ENCODE data around the gene PRKCE.

PRKCE gene

DNA sequence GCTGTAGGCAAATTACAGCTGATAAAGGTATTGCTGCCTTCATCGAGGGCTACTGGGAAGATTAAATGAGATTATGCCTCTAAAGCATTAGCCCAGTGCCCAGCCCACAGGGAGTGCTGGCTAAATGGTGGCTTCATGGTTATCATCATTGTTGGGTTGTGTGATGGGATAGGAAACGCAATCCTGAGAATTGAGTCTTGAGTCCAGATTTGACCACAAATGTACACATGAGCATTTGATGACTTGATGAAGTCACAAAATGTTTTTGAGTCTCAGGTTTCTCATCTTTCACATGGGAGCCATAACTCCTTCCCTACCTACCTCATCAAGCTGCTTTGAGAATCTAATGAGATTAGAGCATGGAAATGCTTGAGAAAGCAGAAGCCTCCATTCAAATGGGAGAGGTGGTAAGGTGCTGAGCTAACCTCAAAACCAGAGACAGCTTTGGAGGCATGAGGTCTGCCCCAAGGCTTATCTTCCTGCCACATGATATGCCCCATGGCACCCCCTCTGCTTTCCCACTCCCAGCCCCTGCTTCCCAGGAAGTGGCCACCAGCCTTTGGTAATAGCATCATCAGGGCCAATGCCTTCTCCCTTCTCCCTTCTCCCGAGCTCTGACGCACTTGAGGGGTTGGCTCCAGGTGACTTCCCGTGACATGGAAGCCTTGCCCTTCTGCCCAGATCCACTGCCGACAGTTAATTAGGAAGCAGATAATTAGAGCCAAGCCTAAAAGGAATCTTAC is 496.3 kb downstream of the PRKCE start:
- H3K4me3 ChIP-seq = no peak overlapping the region
- no peak overlapping the region for H3K27ac ChIP-seq

DNA sequence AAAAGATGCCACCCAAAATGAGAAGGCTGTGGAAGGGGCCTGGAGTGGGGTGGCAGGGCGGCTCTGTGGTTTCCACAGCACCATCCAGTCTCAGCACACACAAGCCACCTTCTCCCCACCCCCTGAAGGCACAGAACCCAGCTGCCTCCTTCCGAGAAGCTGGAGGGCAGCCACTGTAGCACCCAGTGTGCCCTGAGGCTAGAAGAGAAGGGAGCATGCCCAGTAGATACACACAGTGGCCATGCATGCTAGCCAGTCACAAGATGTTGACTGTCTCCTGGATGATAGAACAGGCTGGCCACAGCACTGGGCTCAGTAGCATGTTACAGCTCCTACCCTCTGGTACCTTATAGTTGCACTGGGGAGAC is 496.9 kb downstream of the PRKCE start:
- no peak overlapping the region for H3K27ac ChIP-seq

DNA sequence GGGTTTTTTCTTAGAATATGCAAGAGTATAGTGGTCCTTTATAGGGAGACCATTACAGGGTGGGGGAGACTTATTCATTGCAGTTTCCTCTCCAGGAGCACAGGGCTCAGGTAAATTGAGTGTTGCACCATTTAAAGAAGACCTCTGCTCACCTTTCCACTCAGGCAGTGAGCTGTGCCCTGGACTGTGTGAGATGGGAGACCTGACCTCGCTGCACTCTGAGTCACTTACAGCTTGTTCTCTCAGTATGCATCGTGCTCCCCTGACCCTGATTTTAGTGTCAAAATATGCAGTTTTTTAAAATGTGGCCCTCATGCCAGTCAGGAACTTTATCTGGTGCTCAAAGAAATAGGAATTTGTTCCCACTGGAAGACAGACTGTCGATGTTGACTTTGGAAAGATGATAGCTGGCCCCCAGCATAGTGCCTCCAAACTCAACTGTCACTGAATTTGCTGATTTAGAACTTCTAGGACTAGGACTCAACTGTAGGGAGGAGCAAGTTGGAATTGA is 499.0 kb downstream of the PRKCE start:
- Histone ChIP-seq H3K27ac (peak overlapping the region in 1 of 21 experiments; percentile 21), H3K4me3 (no peak overlapping the region)

More for the DNA sequence above, 496.9 kb downstream of the PRKCE start:
- H3K4me3 ChIP-seq = no peak overlapping the region

DNA sequence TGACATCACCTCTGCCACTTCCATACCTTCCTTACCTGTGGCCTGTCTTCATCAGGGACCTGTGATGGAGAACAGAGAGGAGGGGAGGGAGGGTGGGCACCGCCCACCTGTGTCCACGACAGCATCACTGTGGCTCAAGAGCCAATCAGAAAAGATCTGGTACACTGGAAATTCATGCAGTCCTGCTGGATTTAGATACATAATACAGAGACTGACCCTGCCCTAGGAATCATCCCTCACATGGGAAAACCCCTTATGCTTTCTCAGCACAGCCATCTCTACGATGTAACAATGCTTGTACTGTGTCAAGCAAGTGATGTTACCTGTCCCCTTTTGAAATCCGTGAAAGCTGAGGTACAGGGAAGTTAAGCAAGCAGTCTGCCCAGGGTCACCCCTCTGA is 500.1 kb downstream of the PRKCE start:
- no peak overlapping the region for H3K4me3 ChIP-seq
- no peak overlapping the region for H3K27ac ChIP-seq

DNA sequence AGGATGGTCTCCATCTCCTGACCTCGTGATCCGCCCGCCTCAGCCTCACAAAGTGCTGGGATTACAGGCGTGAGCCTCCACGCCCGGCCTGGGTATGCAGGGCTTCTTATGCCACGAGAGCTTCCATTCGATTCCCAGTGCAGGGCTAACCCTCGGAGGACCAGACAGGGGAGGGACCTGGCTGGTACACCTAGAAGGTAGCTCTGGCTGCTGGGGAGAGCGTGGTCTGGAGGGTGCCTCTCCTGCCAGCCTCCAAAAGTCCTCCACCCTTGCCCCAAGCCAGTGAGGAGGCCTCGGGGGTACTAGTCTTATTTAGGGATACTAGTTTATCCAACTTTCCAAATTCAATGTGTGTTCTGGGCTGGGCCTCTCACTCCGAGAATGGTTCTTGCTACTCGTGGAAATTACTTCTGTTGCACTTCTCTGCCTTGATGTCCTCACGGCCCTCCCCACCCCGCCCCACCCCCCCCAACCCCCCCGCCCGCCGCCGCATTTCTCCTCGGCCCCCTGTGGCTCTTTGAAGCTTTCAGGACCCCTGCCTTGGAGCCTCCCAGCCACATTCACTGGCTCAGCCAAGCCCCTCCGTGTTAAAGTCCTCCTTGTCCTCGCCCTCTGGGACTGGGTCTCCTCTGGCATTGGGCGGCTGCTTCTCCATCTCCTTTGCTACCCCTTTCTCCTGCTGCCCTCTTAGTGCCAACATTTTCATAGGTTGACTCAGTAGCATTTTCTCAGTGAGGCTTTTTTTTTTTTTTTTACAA is 502.7 kb downstream of the PRKCE start:
- Histone ChIP-seq H3K4me3 (no peak overlapping the region), H3K27ac (no peak overlapping the region)

DNA sequence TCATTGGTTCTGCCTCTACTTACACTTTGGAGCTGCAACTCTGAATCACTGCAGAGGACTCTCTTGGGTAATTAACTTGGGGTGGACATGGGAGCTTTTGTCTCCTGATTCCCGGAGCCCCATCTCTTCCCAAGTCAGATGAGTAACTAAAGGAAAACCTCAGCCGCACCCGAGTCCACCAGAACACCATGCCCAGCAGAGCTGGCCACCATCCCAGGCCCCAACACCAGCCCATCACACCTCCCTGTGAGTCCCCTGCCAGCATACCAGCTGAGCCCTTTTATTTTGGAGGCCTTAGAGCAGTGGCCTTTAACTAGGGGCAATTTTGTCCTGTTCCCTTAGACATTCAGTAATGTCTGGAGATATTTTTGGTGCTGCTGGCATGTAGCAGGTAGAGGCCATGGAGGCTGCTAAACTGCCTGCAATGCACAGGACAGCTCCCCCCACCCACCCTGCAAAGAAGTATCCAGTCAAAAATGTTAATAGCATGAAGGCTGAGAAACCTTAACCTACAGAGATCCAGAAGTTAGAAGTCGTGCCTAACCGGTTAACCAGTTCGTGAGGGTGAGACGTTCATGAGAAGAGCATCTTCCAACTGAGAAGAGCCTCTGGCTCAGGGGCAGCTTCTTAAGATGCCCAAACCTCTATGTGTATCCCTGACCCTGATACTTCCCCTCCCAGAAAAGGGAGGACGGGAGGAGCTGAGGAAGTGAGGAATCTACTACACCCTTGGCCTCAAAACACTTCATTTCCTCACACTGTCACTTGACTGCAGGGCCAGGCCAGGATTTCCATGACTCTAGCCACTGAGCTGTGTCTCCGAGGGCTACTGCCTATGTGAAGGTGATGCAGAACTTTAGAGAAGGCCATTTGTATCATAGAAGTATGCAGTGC is 505.8 kb downstream of the PRKCE start:
- no peak overlapping the region for H3K27ac ChIP-seq
- H3K4me3 ChIP-seq = no peak overlapping the region

DNA sequence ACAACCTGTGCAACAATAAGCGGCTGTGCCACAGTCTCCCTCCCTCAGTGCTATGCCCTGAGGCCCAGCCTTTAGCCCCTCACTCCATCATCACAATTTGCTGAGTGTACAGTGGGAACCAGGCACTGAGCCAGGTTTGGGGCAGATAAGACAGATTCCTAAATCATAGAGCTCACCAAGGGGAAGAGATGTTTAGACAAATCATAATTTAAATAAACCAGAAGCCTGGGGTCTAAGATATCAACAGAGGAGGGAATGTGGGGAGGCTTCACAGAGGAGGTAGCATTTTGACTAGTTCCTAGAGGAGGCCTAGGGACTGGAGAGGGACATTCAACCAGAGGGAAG is 506.5 kb downstream of the PRKCE start:
- Histone ChIP-seq H3K27ac (no peak overlapping the region), H3K4me3 (no peak overlapping the region)

DNA sequence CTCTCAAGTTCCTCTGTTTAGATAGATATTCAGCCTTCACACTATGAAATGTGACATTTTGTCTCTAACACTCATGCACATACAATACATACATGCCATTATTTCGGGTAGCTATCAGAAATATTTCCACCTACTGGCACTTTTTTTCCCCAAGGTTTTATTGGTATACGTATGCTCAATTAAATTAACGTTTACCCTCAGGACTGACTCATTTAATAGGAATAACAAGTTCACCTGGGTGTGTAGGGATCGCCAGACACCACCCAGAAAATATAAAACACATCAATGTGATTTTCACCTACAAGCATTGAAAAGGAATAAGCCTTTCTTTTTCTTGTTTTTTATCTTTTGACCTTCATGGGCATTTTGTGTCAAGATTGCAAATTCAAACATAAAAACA is 507.2 kb downstream of the PRKCE start:
- H3K27ac ChIP-seq = no peak overlapping the region
- no peak overlapping the region for H3K4me3 ChIP-seq

DNA sequence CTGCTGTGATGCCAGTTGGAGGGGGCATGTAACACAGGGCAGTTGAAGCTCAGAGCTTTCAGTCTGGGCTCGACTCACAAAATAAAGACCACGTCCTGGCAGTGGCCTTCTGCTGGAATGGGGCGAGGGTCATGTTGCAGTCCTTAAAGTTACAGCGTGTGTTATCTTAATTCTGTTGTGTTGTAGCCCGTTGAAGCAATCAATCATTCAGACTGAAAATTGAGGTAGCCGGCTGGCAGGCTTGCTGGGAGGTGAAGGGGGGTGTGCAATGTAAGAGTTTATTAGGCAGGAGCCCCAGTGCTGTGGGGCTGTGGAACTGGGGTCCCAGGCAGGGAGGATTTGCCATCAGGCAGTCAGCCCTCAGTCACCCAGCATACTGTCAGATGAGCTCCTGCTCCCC is 508.9 kb downstream of the PRKCE start:
- Histone ChIP-seq H3K4me3 (no peak overlapping the region), H3K27ac (no peak overlapping the region)

DNA sequence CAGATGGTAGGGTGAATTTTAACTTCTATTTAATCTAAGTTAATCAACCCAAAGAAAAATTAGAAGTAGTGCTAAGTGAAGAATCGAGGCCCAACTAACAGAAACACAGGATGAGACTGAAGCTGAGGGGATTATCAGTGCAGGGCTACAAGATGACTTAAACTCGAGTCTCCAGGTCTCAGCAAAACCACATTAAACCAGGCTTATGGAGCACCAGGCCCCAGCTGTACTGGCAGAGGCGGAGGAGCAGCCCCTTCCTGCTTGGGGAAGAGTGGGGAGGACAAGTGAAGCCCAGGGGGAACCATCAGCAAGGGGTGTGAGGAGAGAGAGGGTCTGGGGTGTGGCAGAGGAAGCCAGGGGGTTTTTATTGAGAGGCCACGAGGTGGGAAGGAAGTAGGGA is 509.8 kb downstream of the PRKCE start:
- Histone ChIP-seq H3K4me3 (no peak overlapping the region), H3K27ac (peak overlapping the region in 1 of 21 experiments; percentile 60)

DNA sequence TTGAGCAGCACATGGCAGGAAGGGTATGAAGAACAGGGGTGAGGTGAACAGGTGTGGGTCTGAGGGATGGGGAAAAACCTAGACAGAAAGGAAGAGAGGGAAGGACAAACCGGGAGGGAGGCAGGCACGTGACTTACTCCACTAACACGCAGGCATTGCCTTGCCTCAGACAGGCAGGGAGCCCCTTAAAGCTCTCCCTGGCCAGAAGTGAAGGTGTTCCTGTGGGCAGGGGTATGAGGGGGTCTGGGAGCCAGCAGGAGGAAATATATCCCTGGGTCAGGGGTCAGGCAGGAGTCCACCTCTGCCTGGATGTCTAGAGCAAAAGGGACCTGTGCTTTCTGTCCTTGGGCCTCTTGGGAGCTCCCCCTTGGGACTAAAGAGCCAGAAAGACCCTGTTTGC is 510.4 kb downstream of the PRKCE start:
- H3K27ac ChIP-seq = peak overlapping the region in 3 of 21 experiments; percentile 12 to 60 (median 37)
- no peak overlapping the region for H3K4me3 ChIP-seq

DNA sequence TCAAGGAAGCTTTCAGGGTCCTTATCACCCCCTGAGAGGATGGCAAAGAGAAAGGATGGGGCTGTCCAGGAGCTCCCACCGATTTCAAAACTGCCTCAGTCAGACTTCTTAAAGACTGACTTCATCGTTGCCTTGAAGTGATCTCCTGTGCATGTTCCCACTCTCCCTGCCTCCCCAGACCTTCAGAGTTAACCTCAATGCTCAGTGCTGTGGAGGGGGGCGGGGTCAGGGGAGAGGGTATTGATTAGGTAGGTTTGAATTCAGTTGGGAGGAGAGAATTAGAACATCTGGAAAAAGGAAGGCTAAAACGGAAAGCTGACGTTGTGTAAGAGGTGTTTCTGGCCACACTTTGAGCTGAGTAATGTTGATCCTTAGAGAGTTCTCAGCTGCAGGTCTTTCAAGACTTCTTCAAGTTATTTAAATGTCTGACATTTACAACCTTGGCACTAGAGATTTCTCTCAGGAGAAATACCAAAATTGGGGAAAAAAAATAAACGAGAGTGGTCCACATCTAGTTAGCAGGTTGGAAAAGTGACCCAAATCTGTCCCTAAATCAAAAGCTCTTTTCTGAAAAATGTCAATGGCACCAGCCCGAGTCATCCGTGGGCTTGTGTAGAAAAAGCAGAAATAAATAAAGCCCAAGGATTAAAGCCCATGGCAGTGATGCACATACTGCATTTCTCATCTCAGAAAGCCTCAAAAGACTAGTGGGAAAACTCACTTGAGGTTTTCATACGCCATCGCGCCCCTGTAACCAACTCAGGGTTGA is 511.0 kb downstream of the PRKCE start:
- peak overlapping the region in 2 of 21 experiments; percentile 12 to 37 for H3K27ac ChIP-seq
- H3K4me3 ChIP-seq = no peak overlapping the region

DNA sequence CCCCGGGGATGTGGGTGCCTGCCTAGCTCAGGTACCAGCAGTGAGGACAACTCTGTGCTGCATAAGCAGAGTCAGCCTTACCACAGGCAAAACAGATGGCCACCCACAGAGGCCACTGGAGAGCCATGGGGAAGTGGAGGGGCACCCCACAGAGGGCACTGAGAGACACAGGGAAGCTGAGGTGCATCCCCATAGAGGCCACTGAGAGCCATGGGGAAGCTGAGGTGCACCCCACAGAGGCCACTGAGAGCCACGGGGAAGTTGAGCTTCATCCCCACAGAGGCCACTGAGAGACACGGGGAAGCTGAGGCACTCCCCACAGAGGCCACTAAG is 511.6 kb downstream of the PRKCE start:
- no peak overlapping the region for H3K27ac ChIP-seq
- no peak overlapping the region for H3K4me3 ChIP-seq

DNA sequence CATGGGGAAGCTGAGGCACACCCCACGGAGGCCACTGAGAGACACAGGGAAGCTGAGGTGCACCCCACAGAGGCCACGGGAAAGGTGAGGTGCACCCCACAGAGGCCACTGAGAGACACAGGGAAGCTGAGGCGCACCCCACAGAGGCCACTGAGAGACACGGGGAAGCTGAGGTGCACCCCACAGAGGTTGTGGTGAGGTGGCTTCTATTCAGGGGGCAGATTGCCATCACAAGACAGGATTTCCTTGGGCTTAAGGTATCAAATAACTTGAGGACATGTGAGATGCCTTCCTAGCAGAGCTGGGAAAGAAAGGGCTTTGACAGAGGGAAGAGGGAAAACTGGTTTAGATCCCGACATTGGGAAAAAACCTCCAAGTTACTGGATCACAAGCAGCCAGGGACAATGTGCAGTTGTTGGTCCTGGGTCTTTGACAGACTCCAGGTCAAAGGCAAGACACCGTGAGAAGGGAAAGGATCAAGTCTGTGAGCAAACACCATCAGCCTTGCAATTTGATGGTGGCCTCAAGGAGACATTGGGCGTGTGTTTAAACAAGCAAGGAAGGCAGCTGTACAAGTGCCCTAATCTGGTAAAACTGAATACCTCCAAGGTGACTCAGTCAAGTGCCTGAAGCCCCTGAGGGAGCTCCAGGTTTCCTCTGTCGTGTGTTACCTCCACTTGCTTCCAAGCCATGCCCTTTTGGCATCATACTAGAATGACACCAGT is 512.5 kb downstream of the PRKCE start:
- Histone ChIP-seq H3K27ac (peak overlapping the region in 6 of 21 experiments; percentile 1 to 43 (median 26)), H3K4me3 (no peak overlapping the region)

DNA sequence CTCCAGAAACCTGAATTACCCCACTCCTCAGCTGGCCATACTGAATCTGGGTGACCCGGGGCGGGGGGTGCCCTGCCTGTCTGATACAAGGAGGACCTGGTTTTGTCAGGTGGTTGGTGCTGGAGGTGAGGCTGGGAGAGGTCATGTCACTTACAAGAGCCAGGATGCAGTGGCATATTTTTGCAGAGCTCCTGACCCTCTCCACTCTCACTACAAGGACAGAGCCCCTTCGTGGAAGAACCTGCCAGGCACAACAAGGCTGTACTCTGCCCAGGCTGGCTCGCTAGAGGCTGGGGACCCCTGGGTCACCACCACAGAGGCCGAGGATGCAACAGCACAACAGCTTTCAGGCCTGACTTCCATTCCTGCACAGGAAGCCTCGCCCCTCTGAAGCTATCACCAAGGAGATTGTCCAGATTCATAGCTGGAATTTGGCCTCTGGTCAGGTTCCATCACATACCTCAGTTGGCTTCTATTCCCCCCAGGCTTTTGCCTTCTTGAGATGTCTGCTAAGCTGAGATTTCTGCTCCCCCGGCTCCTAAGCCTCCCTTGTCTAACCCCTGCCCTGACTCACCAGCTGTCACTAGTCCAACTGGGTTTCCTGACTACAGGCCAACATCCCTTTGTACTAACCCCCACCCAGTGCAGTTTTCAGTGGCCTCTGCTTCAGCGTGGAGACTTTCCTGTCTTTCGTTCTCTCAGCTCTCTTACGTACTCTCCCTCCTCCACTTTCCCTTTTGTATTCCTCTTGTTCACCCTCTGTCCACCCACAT is 513.2 kb downstream of the PRKCE start:
- peak overlapping the region in 7 of 21 experiments; percentile 1 to 43 (median 20) for H3K27ac ChIP-seq
- no peak overlapping the region for H3K4me3 ChIP-seq

DNA sequence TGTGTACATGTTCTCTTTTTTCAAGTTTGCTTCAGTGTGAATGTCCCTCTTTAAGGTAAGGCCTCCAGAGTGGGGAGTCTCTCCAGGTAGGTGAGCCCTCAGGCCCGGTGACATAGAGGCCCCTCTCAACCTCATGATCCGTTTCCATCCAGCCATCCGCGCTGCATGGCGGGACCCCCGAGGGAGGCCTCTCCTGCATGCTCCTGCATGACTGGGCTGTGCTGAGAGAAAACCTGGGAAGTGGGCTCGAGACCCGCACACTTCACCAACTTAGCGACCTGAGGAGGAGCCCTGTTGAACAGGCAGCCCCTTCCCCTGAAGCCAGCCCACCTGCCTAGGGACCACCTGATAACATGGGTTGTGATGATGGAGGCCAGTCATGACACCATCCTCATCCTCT is 514.4 kb downstream of the PRKCE start:
- Histone ChIP-seq H3K4me3 (no peak overlapping the region), H3K27ac (no peak overlapping the region)

DNA sequence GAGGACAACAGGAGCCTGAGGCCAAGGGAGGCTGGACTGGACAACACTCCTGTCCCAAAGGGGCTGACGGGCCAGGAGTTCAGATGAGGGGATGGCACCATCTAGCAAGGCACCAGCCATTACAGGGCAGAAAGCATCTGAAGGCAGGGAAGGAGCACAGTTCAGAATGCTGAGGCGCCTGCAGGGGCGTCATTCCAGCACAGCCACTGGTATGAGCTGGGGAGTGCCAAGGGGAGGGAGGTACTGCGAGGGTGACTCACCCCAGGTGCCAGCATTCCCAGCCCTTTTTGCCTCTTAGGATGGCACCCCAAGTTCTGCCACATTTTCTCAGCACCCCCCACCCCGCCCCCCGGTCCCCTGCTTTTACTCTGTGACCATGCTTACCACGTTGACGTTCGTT is 515.9 kb downstream of the PRKCE start:
- Histone ChIP-seq H3K27ac (no peak overlapping the region), H3K4me3 (no peak overlapping the region)

DNA sequence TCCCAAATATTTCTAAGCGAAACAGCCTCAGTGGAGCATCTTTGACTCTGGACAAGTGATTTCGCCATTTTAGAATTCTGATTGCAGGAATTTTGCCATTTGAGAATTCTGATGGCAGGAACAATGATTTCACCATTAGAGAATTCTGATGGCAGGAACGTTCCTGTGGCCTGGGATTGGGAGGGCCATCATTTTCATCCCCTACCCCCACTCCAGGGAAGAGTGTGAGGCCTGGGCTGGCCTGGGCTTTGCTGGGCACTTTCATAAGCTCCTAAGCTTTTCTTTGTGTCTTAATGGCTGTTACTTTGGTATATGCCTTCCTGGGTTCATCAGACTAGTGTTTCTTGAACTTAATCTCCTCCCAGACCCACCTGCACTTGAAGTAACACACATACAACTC is 516.4 kb downstream of the PRKCE start:
- H3K4me3 ChIP-seq = no peak overlapping the region
- no peak overlapping the region for H3K27ac ChIP-seq
